ENCODE measurements around the gene ANAPC15.

DNA sequence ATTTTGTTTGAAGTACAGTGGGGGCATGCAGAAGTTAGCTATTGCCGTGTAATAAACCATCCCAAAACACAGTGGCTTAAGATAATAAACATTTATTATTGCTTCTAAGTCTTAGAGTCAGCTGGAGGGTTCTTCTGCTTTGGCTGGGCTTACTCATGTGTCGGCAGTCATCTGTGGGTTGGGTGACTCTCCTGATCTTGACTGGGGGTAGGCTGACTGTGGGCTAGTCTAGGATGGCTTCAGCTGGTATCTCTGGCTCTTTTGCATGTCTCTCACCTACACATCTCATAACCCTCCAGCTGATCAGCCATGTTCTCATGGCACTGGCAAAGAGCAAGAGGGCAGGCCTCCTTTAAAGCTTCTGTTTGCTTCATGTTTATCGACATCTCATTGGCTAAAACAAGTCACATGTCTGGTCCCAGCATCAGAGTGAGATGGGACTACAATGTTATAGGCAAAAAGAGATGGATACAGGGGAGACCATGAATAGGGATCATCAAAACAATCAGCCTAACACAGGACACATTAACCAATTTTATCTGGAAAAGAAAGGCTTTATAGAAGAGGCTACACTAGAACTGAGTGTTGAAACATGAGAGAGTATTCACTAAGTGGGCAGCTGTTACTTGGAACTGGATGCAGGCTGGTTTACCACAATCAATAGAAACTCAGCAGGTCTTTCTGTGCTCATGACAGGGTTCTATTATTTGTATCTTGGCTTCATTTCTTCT lies 26.7 kb downstream of the ANAPC15 start:
- TF ChIP-seq MAX (IDR thresholded peaks at IDR 0.05; ENCODE audit: insufficient read depth, insufficient read length) (no peak), POLR2A (IDR thresholded peaks at IDR 0.05; ENCODE audit: low read depth, low read length) (no peak)
- TF ChIP-seq, protein P1, sequence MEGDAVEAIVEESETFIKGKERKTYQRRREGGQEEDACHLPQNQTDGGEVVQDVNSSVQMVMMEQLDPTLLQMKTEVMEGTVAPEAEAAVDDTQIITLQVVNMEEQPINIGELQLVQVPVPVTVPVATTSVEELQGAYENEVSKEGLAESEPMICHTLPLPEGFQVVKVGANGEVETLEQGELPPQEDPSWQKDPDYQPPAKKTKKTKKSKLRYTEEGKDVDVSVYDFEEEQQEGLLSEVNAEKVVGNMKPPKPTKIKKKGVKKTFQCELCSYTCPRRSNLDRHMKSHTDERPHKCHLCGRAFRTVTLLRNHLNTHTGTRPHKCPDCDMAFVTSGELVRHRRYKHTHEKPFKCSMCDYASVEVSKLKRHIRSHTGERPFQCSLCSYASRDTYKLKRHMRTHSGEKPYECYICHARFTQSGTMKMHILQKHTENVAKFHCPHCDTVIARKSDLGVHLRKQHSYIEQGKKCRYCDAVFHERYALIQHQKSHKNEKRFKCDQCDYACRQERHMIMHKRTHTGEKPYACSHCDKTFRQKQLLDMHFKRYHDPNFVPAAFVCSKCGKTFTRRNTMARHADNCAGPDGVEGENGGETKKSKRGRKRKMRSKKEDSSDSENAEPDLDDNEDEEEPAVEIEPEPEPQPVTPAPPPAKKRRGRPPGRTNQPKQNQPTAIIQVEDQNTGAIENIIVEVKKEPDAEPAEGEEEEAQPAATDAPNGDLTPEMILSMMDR (IDR thresholded peaks at IDR 0.05; ENCODE audit: extremely low read depth in 1 of 2, insufficient read depth in 1 of 2, low read depth in 1 of 2, low read length in 2 of 2) = no peak

Measured in endothelial cell of umbilical vein (primary cell).